Activated B cell treated with CpG ODN at 0.5 μM for 24 hours (primary cell): Measurements from ENCODE around the gene LDLRAD4. TPM values are rescaled to one million over a fixed set of nuclear protein-coding genes. Genes with fewer than 3 reads are reported as not detected.

ENCODE experiments used
- ATAC-seq: fragments of 200-7000 bp; cut with Tn5 transposase; one replicate; pipeline ENCODE4 v1.10.0; 2021; ENCODE audit warnings: low read depth, mild to moderate bottlenecking, moderate library complexity
- CTCF ChIA-PET: fragments of 350-600 bp; sonication (Branson Sonifier 250); formaldehyde crosslinking; loops from one replicate; lab custom pipeline; 2021; ENCODE audit warnings: antibody characterized with exemption; lab: Charles Lee
- POLR2A ChIA-PET: fragments of 350-600 bp; sonication (Branson Sonifier 250); formaldehyde crosslinking; loops from one replicate; lab custom pipeline; 2021; ENCODE audit warnings: antibody characterized with exemption; lab: Charles Lee
- DNase-seq: peaks from one replicate; pipeline ENCODE4 v3.0.0; 2022
- H3K27ac Mint-ChIP-seq: one replicate; pipeline ENCODE4 v1.8.0; 2020; ENCODE audit warnings: mixed read lengths
- H3K27me3 Mint-ChIP-seq: one replicate; pipeline ENCODE4 v1.8.0; 2021; ENCODE audit warnings: mixed read lengths
- H3K36me3 Mint-ChIP-seq: one replicate; pipeline ENCODE4 v1.8.0; 2021; ENCODE audit warnings: low read depth, mixed read lengths
- H3K4me1 Mint-ChIP-seq: one replicate; pipeline ENCODE4 v1.8.0; 2021; ENCODE audit warnings: mixed read lengths
- H3K4me3 Mint-ChIP-seq: one replicate; pipeline ENCODE4 v1.8.0; 2020; ENCODE audit warnings: mild to moderate bottlenecking, mixed read lengths
- H3K9me3 Mint-ChIP-seq: one replicate; pipeline ENCODE4 v1.8.0; 2020; ENCODE audit warnings: mixed read lengths
- CTCF ChIP-seq: fragments of 200-600 bp; IDR thresholded peaks from one replicate; pipeline ENCODE4 v1.8.0; 2022; ENCODE audit warnings: antibody characterized with exemption, mild to moderate bottlenecking
- intact Hi-C: fragments of 100-400 bp; cut with micrococcal nuclease; formaldehyde crosslinking; loops from one replicate; pipeline ENCODE4 v1.15.1; 2024
- total RNA-seq: library from RNA; stranded (reverse); gene quantifications from 2 replicates; pipeline ENCODE4 v1.2.3, GENCODE V29; 2022

Gene LDLRAD4
- total RNA-seq, 1 donor from 2014 or later: 66.9 TPM

- no peak for ATAC-seq
- TF ChIP-seq CTCF: no peak
- H3K27me3 Mint-ChIP-seq: peaks cover 7% of the 10 kb centered on the region
- POLR2A ChIA-PET: no interaction called here
- no peaks in the 10 kb centered on the region for H3K9me3 Mint-ChIP-seq
- H3K27ac Mint-ChIP-seq: no peak overlapping the region
- no peak for DNase-seq
- H3K4me1 Mint-ChIP-seq: no peaks in the 10 kb centered on the region
- CTCF ChIA-PET: no interaction called here
- intact Hi-C loops: no loop called here
- H3K36me3 Mint-ChIP-seq: no peaks in the 10 kb centered on the region
- no peak overlapping the region for H3K4me3 Mint-ChIP-seq
Measured at GRCh38 chr18:13270279-13270855, 51.8 kb downstream of the LDLRAD4 start.

- H3K9me3 Mint-ChIP-seq: no peaks in the 10 kb centered on the region
- no peak overlapping the region for H3K4me3 Mint-ChIP-seq
- TF ChIP-seq CTCF: no peak
- ATAC-seq (no peak), DNase-seq (no peak)
- no peaks in the 10 kb centered on the region for H3K36me3 Mint-ChIP-seq
- H3K4me1 Mint-ChIP-seq: no peaks in the 10 kb centered on the region
- ChIA-PET POLR2A (interaction anchor here (0.7 kb wide), 1 partner anchor 21 kb away, joined by 7 read pairs; no protein-coding TSS in a partner anchor), CTCF (no interaction called here)
- H3K27ac Mint-ChIP-seq: no peak overlapping the region
- peaks cover 7% of the 10 kb centered on the region for H3K27me3 Mint-ChIP-seq
- intact Hi-C loops: no loop called here
Measured at GRCh38 chr18:13271302-13271911, 52.8 kb downstream of the LDLRAD4 start.

- ATAC-seq (no peak), DNase-seq (no peak)
- Mint-ChIP-seq H3K4me3 (no peak overlapping the region), H3K27me3 (peaks cover 6% of the 10 kb centered on the region), H3K36me3 (no peaks in the 10 kb centered on the region), H3K4me1 (no peaks in the 10 kb centered on the region), H3K9me3 (no peaks in the 10 kb centered on the region), H3K27ac (no peak overlapping the region)
- no peak for TF ChIP-seq CTCF
- POLR2A ChIA-PET: interaction anchor here (0.7 kb wide), 1 partner anchor 22 kb away, joined by 7 read pairs; no protein-coding TSS in a partner anchor
- intact Hi-C loops: no loop called here
- CTCF ChIA-PET: no interaction called here
Measured at GRCh38 chr18:13272416-13272815, 53.9 kb downstream of the LDLRAD4 start.

GRCh38 chr18:13273800-13274199 lies 55.2 kb downstream of the LDLRAD4 start:
- intact Hi-C loops: no loop called here
- TF ChIP-seq CTCF: no peak
- Mint-ChIP-seq H3K36me3 (no peaks in the 10 kb centered on the region), H3K27ac (no peak overlapping the region), H3K27me3 (no peaks in the 10 kb centered on the region), H3K9me3 (no peaks in the 10 kb centered on the region), H3K4me3 (no peak overlapping the region), H3K4me1 (peaks cover 2% of the 10 kb centered on the region)
- ATAC-seq: no peak
- DNase-seq: no peak
- ChIA-PET CTCF (no interaction called here), POLR2A (no interaction called here)

- H3K9me3 Mint-ChIP-seq: no peaks in the 10 kb centered on the region
- ATAC-seq (no peak), DNase-seq (no peak)
- H3K36me3 Mint-ChIP-seq: no peaks in the 10 kb centered on the region
- H3K4me3 Mint-ChIP-seq: no peak overlapping the region
- peaks cover 15% of the 10 kb centered on the region for H3K4me1 Mint-ChIP-seq
- CTCF ChIA-PET: no interaction called here
- POLR2A ChIA-PET: no interaction called here
- intact Hi-C loops: no loop called here
- no peak for TF ChIP-seq CTCF
- no peaks in the 10 kb centered on the region for H3K27me3 Mint-ChIP-seq
- no peak overlapping the region for H3K27ac Mint-ChIP-seq
Measured at GRCh38 chr18:13275075-13275474, 56.5 kb downstream of the LDLRAD4 start.
